HepG2 (cell line): ENCODE measurements around the gene ATXN2. TPM values are rescaled to one million over a fixed set of nuclear protein-coding genes. Genes with fewer than 3 reads are reported as not detected.
A peak's percentile ranks its signal among the peaks of the same experiment; 100 is the strongest.

ENCODE experiments used
- ATAC-seq: fragments of 200-7000 bp; cut with Tn5 transposase; 3 replicates; pipeline ENCODE4 v1.9.1; 2020; ENCODE audit warnings: mild to moderate bottlenecking, moderate library complexity
- BruUV-seq: library from RNA; stranded (reverse); fragments of 400-500 nt; replicated peaks from 2 replicates; lab custom pipeline; 2021; lab: Mats Ljungman, UMichigan
- CTCF ChIA-PET: fragments of 300-600 bp; formaldehyde crosslinking; extraction: SDS; loops from one replicate; lab custom pipeline; 2021; ENCODE audit warnings: low total read pairs, inconsistent platforms, low intra/inter-chr PET ratio; lab: Yijun Ruan, JAX
- POLR2A ChIA-PET: fragments of 350-600 bp; sonication (Branson Sonifier 250); formaldehyde crosslinking; loops from one replicate; lab custom pipeline; 2020; ENCODE audit warnings: antibody characterized with exemption, inconsistent platforms; lab: Yijun Ruan, JAX
- DNase-seq: peaks from one replicate; pipeline ENCODE4 v3.0.0-alpha.2; 2015; ENCODE audit warnings: low spot score
- FAIRE-seq: peaks from 3 replicates; lab custom pipeline; 2011; peaks lifted over from hg19 to GRCh38; lab: Jason Lieb, UNC
- H2AFZ ChIP-seq: one replicate; pipeline ENCODE4 v1.6.1; 2011; ENCODE audit warnings: low read length, inconsistent platforms
- H3K27ac ChIP-seq: fragments of 300-600 bp; 3 replicates; pipeline ENCODE4 v1.8.0; 2011; ENCODE audit warnings: mixed run types, mild to moderate bottlenecking, mixed read lengths, low read length, inconsistent platforms; ENCODE audit not compliant: insufficient read depth; ENCODE audit errors: extremely low read length
- H3K27me3 ChIP-seq, 2 experiments: fragments of 200-600 bp in 1 of 2; 2 replicates in 1 of 2; 3 replicates in 1 of 2; pipeline versions ENCODE4 v1.6.0 to v1.8.0; 2011; ENCODE audit warnings: low read length in 2 of 2, mild to moderate bottlenecking in 2 of 2, moderate library complexity in 2 of 2, inconsistent platforms in 1 of 2; ENCODE audit not compliant: insufficient read depth in 2 of 2, control insufficient read depth in 1 of 2
- H3K36me3 ChIP-seq, 2 experiments: fragments of 200-600 bp in 1 of 2; replicated peaks in 1 of 2; 2 replicates in 1 of 2; 3 replicates in 1 of 2; pipeline versions ENCODE4 v1.5.1 to v1.8.0; 2011; ENCODE audit warnings: low read length in 2 of 2, inconsistent platforms in 1 of 2; ENCODE audit not compliant: insufficient read depth in 2 of 2, control insufficient read depth in 1 of 2
- H3K4me1 ChIP-seq: 2 replicates; pipeline ENCODE4 v1.5.1; 2012; ENCODE audit warnings: low read length, inconsistent platforms; ENCODE audit not compliant: insufficient read depth
- H3K4me2 ChIP-seq: 2 replicates; pipeline ENCODE4 v1.6.0; 2011; ENCODE audit warnings: low read depth, low read length, inconsistent platforms
- H3K4me3 ChIP-seq, 3 experiments: fragments of 200-600 bp in 1 of 3; sonication (generic), shearing (Covaris generic) in 1 of 3; replicated peaks in 1 of 3; 2 replicates each; pipeline ENCODE4 v1.5.1; 2011 to 2016; ENCODE audit warnings: low read length in 3 of 3, inconsistent platforms in 2 of 3, low read depth in 2 of 3, mild to moderate bottlenecking in 2 of 3, control low read depth in 1 of 3, mixed read lengths in 1 of 3; ENCODE audit not compliant: insufficient read depth in 1 of 3
- H3K79me2 ChIP-seq: one replicate; pipeline ENCODE4 v1.6.1; 2011; ENCODE audit warnings: low read length, inconsistent platforms; ENCODE audit not compliant: insufficient read depth
- H3K9ac ChIP-seq: 2 replicates; pipeline ENCODE4 v1.6.0; 2011; ENCODE audit warnings: mild to moderate bottlenecking, low read depth, low read length, inconsistent platforms; ENCODE audit not compliant: insufficient read depth
- H3K9me3 ChIP-seq: 2 replicates; pipeline ENCODE4 v1.5.1; 2012; ENCODE audit warnings: mild to moderate bottlenecking, low read length
- H4K20me1 ChIP-seq: 2 replicates; pipeline ENCODE4 v1.6.0; 2011; ENCODE audit warnings: inconsistent platforms, mild to moderate bottlenecking, low read length, moderate library complexity; ENCODE audit not compliant: insufficient read depth
- HNF4A ChIP-seq: sonication (generic); formaldehyde crosslinking; IDR thresholded peaks from 2 replicates; pipeline ENCODE4 v1.4.0; 2020; ENCODE audit warnings: missing genetic modification reagents
- MBD4 ChIP-seq: IDR thresholded peaks from 2 replicates; pipeline ENCODE4 v1.6.1; 2012; ENCODE audit warnings: low read length, inconsistent platforms, borderline replicate concordance
- NCOR1 ChIP-seq: fragments of 200-600 bp; sonication (generic); IDR thresholded peaks from 2 replicates; pipeline ENCODE4 v1.7.0; 2017; ENCODE audit warnings: antibody characterized with exemption, low read length, borderline replicate concordance
- PAWR ChIP-seq: sonication (generic); formaldehyde crosslinking; IDR thresholded peaks from 2 replicates; pipeline ENCODE4 v1.4.0; 2020; ENCODE audit warnings: missing genetic modification reagents, mild to moderate bottlenecking, borderline replicate concordance
- ZKSCAN8 ChIP-seq: IDR thresholded peaks from 2 replicates; pipeline ENCODE4 v1.6.1; 2016; ENCODE audit warnings: borderline replicate concordance, missing genetic modification reagents, missing compliant biosample characterization
- WGBS: methylation state at CpG from one replicate; pipeline ENCODE4 v1.1.6; 2017; ENCODE audit warnings: low lambda C conversion rate; 5-methylcytosine and 5-hydroxymethylcytosine counted together
- in situ Hi-C: cut with HindIII; loops from 2 replicates; pipeline ENCODE4 v1.10.0; 2017; ENCODE audit warnings: low pct_unique_long_range_greater_than_20kb; ENCODE audit not compliant: extremely low pct_ligation_motif_present
- intact Hi-C: fragments of 100-400 bp; cut with micrococcal nuclease; formaldehyde crosslinking; loops from one replicate; pipeline ENCODE4 v1.10.0; 2022; ENCODE audit not compliant: unreplicated experiment
- polyA plus RNA-seq, 8 experiments: library from polyadenylated mRNA; depleted of rRNA in 3 of 8; stranded (reverse) in 7 of 8; unstranded in 1 of 8; fragments of >200 nt; fragmentation: Illumina TruSeq in 4 of 8; extraction: Trizol in 4 of 8; gene quantifications; 2 replicates each; pipeline versions ENCODE4 v1.2.1 to v1.2.3, GENCODE V29; 2011 to 2016; ENCODE audit warnings: low read depth in 4 of 8, missing spikeins in 1 of 8, mixed read lengths in 1 of 8; ENCODE audit not compliant: insufficient read depth in 1 of 8
- total RNA-seq, 5 experiments: library from RNA; depleted of rRNA; stranded (reverse); fragments of >200 nt; fragmentation: Illumina TruSeq; extraction: Trizol; gene quantifications; 2 replicates each; pipeline ENCODE4 v1.2.3, GENCODE V29; 2016; ENCODE audit warnings: low read depth in 1 of 5
- TF ChIP-seq, protein P1 (sequence below): IDR thresholded peaks from 2 replicates; pipeline ENCODE4 v1.6.1; 2016; ENCODE audit warnings: low read depth, borderline replicate concordance
- TF ChIP-seq, protein P2 (sequence below): sonication (generic); formaldehyde crosslinking; IDR thresholded peaks from 2 replicates; pipeline ENCODE4 v1.5.1; 2020; ENCODE audit warnings: missing genetic modification reagents, mild to moderate bottlenecking, borderline replicate concordance

ATXN2 gene
- total and polyA plus RNA-seq, 2 of the 13 experiments (the other 11 are each of a cell fraction or from before 2014, with no cell fraction given) = 18.1 to 27.1 TPM

DNA sequence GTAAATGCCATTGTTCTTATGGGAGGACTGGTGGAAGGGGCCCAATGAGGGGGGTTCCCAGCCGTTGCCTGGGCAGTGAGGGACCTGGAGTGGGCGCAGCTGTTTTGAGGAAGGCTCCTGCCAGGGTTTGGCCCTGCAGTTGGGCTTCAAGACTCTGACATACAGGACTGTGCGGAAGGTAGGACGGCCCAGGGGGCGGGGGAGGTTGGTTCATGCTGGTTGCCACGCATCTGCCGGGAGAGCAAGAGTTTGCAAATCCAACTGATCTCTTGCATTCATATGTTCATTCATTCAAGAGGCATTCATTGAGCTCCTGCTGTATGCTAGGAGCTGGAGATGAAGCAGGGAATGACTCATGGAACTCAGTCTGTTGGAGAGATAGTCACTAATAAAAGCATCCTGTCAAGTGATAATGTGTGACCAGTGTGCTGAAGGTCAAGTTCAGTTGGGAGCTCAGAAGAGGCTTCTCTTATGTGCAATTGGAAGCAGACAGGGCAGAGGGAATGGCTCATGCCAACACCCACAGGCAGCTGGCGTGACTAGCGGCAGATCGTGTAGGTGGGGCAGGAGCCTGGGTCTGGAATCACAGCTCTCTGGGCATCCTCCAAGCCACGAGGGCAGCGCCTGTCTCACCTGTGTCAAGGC, 185.6 kb downstream of the ATXN2 start:
- H3K36me3 ChIP-seq = peaks cover 0 to 12% of the 10 kb centered on the region in 2 experiments; a peak in 2 of 5 replicates
- H3K4me2 ChIP-seq = no peak overlapping the region
- no peak overlapping the region for H3K4me3 ChIP-seq
- DNase-seq (no peak), ATAC-seq (no peak), FAIRE-seq (no peak)
- ChIA-PET CTCF (no interaction called here), POLR2A (interaction anchor here (1.8 kb wide), 1 partner anchor 9 kb away, joined by 7 read pairs; no protein-coding TSS in a partner anchor)
- no peak overlapping the region for H3K9ac ChIP-seq
- in situ Hi-C loops = no loop called here
- H2AFZ ChIP-seq = no peak overlapping the region
- WGBS = 98% methylated on average over 12 of the region's 12 CpGs
- TF ChIP-seq NCOR1 = no peak
- 0 out of 2 replicates have a peak, but pooled peaks have one; percentile 54 for TF ChIP-seq ZKSCAN8 (CRISPR knock-in tag)
- H3K4me1 ChIP-seq = peaks cover 9% of the 10 kb centered on the region; the same call in 1 of the 2 replicates
- no peaks in the 10 kb centered on the region for H3K9me3 ChIP-seq
- H3K27ac ChIP-seq = no peak overlapping the region
- no TSS peak for BruUV-seq
- H4K20me1 ChIP-seq = peaks cover 24% of the 10 kb centered on the region; the same call in 1 of the 2 replicates
- H3K27me3 ChIP-seq = no peaks in the 10 kb centered on the region
- H3K79me2 ChIP-seq = peaks cover 18% of the 10 kb centered on the region
- intact Hi-C loops = no loop called here

DNA sequence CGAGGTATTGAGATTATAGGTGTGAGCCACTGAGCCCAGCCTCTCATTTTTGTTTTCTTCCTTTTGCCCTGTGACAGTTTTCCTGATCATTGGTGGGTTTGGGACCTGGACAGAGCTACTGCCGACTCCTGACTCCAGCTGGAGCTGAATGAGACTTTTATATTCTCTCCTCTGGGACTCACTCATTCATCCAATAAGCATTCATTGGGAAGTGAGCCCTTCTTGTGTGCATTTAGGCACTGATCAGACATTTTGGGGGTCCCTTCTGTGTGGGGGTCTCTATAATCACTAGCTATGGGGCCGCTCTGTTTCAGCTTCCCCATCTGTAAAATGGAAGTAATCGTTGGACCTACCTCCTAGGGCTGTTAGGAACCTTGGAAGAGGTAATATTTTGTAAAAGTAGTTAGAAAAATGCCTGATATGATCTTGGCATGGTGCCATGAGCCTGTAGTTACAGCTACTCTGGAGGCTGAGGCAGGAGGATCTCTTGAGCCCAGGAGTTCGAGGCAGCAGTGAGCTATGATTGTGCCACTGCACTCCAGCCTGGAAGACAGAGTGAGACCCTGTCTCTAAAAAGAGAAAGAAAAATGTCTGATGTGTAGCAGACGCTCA, 186.2 kb downstream of the ATXN2 start:
- H3K36me3 ChIP-seq = peaks cover 0 to 11% of the 10 kb centered on the region in 2 experiments; a peak in 2 of 5 replicates
- DNase-seq = no peak
- H3K79me2 ChIP-seq = peaks cover 21% of the 10 kb centered on the region
- intact Hi-C loops = no loop called here
- H3K9ac ChIP-seq = no peak overlapping the region
- peaks cover 14% of the 10 kb centered on the region for H3K4me1 ChIP-seq
- 96% methylated on average over 6 of the region's 6 CpGs for WGBS
- POLR2A ChIA-PET = interaction anchor here (1.8 kb wide), 1 partner anchor 9 kb away, joined by 7 read pairs; no protein-coding TSS in a partner anchor
- H4K20me1 ChIP-seq = peaks cover 30% of the 10 kb centered on the region
- FAIRE-seq = no peak
- H3K27me3 ChIP-seq = no peaks in the 10 kb centered on the region
- H2AFZ ChIP-seq = no peak overlapping the region
- in situ Hi-C loops = no loop called here
- CTCF ChIA-PET = no interaction called here
- H3K9me3 ChIP-seq = no peaks in the 10 kb centered on the region
- no peak overlapping the region for H3K4me2 ChIP-seq
- no peak overlapping the region for H3K4me3 ChIP-seq
- TF ChIP-seq, protein P1, sequence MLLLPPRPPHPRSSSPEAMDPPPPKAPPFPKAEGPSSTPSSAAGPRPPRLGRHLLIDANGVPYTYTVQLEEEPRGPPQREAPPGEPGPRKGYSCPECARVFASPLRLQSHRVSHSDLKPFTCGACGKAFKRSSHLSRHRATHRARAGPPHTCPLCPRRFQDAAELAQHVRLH (CRISPR knock-in tag) = no peak
- TF ChIP-seq MBD4 (no peak), PAWR (no peak), HNF4A (CRISPR knock-in tag) (no peak)
- TF ChIP-seq, protein P2, sequence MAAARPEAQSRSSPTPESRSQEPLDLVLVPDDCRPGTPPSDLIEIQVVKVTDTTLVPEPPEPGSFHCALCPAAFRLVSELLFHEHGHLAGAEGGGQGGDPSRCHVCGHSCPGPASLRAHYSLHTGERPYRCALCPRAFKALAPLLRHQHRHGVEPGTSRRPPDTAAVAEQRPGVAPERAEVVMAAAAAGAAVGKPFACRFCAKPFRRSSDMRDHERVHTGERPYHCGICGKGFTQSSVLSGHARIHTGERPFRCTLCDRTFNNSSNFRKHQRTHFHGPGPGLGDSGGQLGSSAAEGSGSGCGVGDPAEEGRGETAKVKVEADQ (CRISPR knock-in tag) = no peak
- no peak overlapping the region for H3K27ac ChIP-seq
- no TSS peak for BruUV-seq
- no peak for ATAC-seq
